Measurements from ENCODE around the gene WLS.

The WLS gene

DNA sequence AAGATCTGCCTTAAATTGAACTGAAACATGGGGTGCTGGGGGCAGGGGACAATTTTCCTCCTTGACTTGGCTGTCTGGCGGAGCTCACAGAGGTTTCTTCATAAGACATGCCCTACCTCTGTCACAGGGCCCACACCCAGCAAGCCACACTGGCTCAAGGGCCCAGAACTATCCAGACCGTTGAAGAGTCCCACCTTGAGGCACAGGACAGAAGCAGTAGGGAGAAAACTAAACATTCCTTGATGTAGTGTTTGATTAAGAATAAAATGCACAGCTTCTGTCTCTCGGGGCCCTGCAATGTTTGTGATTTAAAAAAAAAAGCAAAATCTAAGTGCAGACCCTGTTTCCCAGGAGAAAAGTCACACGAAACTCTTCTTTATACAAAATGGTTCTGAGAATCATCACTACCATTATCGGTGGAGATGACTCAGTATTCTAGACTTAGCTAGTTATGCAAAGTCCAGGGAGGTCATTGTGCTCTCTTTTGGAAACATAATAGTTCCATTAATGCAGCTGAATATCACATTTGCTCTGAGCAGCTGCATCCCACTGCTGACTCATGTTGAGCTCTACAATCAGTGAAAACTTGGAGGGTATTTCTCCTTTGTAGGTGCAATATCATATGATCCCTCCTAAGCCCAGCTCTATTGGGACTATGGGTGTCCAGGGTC is 128.3 kb downstream of the WLS start:
- no peak for DNase-seq (ENCODE audit: extremely low read depth in 1 of 2, low read depth in 1 of 2)

DNA sequence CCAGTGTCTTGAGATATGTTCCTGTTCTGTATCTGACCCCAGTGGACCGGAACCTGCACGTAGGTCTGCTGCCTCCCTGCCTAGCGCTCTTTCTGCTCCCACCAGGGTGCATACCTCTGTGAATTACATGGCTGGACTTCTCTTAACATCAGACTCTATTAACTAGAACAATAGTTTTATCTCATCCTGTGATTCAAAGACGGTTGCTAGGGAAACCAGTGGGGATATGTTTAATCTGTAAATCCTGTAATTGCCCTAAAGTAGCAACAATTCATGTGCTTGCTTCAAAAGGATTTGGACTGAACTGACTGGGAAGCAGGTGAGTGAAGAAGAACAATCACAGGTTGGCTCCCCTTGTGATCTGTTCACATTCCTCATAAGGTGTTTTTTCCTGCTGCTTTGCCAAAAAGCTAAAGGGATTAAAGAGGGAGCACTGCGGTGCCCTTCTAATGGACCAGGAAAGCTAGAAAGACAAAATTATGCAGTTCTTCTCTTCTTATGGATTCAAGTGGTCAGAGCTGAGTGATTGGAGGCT is 129.2 kb downstream of the WLS start:
- DNase-seq (ENCODE audit: extremely low read depth in 1 of 2, low read depth in 1 of 2), result no peak

DNA sequence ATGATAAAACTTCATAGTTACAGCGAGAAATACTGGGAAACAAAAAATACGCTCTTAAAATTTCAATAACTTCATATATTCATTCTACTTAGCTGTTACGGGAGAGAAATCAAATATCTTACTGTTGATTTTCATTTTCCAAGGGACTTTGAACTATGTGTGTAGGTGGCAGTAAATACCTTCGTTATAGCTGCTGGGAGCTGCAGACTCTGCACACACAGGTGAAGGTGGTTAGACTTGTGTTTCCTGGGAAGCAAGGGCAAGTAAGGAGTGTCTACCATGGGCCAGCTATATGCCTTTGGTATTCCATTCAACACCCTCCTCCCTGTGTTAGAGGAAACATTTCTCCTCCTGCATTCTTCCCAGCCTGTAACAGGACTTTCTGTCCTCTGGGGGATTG is 130.5 kb downstream of the WLS start:
- DNase-seq (ENCODE audit: extremely low read depth in 1 of 2, low read depth in 1 of 2), result no peak

DNA sequence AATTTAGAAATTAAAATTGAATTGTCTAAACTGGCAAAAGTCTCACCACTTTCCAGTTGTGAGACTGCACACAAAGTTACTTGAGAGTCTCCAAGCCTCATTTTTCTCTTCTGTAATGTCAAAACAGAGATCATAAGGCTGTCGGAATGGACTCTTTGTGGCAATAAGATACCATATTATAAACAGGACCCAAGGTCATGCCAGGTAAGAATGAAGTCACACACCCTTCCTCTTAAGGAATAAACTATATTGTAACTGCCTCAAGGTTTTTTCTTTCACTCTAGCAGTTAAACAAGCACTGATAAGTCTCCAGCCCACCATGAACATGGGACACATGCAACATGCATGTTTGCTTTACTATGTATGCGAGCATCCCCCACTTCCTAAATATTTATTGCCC is 131.8 kb downstream of the WLS start:
- DNase-seq (ENCODE audit: extremely low read depth in 1 of 2, low read depth in 1 of 2), result no peak

DNA sequence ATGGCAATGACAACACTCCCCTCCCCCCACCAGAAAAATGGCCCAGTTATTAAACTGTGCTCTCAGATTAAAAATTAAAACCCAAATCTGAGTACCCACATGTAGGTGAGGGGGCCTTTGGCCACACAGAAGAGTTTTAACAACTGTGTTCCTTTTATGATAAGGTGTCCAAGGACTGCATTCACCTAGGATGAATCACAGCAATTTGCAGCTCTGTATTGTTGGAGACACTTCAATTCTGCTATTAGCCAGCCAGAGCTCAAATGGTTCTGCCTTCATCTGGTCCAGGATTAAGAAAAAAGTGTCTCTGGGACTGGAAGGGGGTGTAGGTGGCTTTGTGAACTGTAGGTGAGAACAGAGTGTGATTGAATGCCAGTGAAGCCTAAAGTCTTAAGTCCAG is 138.6 kb downstream of the WLS start:
- no peak for DNase-seq (ENCODE audit: extremely low read depth in 1 of 2, low read depth in 1 of 2)

DNA sequence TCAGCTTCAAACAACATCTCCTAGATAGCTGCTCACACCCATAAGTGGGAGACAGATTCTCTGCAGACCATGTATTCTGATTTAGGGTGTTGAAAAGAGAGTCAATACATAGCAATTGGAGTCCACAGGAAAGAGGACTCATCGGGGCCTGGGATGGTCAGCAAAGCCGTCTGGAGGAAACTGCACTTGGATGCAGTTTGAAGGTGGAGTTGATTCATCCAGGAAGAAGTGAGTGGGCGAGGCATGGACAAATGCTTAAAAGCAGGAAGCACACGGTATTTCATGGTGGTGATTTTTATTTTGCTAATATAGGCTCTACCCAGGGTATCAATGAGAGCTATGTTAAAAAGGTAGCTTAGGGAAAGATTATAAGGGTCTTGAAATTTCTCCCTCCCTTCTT is 145.1 kb downstream of the WLS start:
- DNase-seq (ENCODE audit: extremely low read depth in 1 of 2, low read depth in 1 of 2), result no peak

DNA sequence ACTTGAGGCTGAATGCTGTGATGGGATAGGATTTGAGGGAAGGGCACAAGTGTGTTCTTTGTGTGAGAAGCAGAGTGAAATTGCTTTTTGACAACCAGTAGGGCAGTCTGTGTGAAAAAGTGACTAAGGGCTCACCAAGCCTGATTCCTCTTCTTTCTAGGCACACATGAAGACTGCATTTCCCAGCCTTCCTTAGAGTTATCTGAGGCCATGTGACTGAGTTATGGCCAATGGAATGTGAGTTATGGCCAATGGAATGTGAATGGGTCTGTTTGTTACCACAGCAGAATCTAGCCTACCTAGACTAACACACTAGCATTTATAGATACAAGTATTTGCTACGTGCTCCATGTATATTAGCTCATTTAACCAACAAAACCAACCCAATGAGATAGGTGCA is 146.6 kb downstream of the WLS start:
- no peak for DNase-seq (ENCODE audit: extremely low read depth in 1 of 2, low read depth in 1 of 2)

DNA sequence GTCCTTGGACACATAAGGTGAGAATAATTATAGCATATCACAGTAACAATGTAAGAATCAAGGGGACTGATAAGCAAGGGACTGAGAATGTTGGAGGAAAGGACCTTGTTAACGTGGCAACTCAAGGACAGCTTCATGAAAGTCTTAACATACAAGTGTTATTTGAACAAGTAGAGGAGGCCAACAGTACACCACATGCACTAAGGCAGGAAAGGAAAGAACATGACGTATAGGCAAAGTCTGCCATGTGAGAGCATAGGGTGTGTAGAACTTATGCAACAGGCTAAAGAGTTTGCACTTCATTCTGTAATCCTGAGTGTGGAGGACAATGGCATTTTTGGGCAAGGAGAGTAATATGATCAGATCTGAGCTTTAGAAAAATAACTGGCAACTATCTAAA is 148.6 kb downstream of the WLS start:
- DNase-seq (ENCODE audit: extremely low read depth in 1 of 2, low read depth in 1 of 2), result no peak

DNA sequence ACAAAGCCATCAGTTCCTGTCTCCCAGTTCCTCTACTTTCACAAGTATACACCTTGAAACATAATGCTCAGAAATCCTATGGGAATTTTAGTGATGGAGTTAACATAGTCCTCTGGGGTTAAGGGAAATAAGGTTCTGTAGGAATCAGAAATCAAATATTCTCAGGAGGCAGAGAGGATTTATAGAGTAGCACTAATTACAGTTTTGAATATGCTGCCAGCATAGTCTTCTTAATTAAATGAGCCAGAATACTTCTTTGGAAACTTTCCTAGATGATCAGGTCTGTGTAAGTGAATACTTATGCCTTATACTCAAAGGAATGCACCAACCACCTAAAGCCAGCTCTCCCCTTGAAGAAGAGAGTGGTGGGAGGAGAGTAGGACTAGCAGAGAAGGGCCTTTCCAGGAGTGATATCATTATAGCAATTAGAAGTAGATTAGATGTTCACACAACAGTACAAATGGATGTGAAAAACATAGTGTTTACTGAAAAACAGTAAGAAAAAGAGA is 150.5 kb downstream of the WLS start:
- no peak for DNase-seq (ENCODE audit: extremely low read depth in 1 of 2, low read depth in 1 of 2)

DNA sequence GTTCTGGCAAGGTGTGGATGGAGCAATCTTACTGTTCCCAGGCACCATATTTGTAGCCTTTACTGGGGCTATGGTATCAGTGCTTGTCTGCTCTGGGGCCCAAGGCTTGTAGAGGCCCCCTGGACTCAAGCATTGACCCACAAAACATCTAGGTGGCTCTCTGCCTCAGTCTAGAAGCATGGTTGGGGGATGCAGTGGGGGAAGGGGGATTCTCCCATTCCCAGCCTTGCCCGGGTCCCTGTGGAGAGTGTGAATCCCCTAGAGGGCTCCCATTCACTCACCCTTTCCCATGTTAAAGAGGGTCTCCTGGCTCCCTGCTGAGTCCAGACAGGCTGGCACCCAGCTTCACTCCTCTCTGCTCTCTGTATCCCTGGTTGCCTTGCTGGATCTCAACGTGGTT is 153.7 kb downstream of the WLS start:
- no peak for DNase-seq (ENCODE audit: extremely low read depth in 1 of 2, low read depth in 1 of 2)

Measured in stimulated activated CD8-positive, alpha-beta memory T cell treated with anti-CD3 and anti-CD28 coated beads, Interleukin-7, amount 100 ng/mL, for 48 hours (primary cell).